ENCODE results near the gene PRC1. TPM values are rescaled to one million over a fixed set of nuclear protein-coding genes. Genes with fewer than 3 reads are reported as not detected.
"Not testable (repeated sequence)": the region's sequence is repeated elsewhere in the genome, so short reads cannot be mapped to it uniquely, and the experiment has no call there.

The PRC1 gene
- total RNA-seq, 4 donors from 2014 or later: 11.9 to 86.6 (median 22.8) TPM

DNA sequence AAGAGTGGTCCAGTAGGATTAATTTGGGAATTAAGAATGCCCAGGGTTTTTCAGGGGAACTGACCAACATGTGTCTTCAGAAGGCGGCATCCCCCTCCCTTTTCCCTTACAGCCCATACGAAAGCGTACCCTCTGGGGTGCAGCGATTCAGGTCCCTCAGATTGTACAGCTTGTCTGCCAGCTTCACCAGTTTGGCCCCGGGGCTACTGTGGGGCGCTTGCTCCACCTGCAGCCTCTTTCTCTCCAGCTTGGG is 62.8 kb downstream of the PRC1 start:
- Histone ChIP-seq H3K4me1 (peaks cover 3 to 37% (median 15%) of the 10 kb centered on the region in 4 donors), H3K27me3 (no peaks in the 10 kb centered on the region), H3K36me3 (no peaks in the 10 kb centered on the region), H3K9me3 (no peaks in the 10 kb centered on the region), H3K4me3 (peak overlapping the region; percentile 60 to 86 (median 76)), H3K27ac (peak overlapping the region; percentile 94 to 97 (median 96))
- TF ChIP-seq, protein P1, sequence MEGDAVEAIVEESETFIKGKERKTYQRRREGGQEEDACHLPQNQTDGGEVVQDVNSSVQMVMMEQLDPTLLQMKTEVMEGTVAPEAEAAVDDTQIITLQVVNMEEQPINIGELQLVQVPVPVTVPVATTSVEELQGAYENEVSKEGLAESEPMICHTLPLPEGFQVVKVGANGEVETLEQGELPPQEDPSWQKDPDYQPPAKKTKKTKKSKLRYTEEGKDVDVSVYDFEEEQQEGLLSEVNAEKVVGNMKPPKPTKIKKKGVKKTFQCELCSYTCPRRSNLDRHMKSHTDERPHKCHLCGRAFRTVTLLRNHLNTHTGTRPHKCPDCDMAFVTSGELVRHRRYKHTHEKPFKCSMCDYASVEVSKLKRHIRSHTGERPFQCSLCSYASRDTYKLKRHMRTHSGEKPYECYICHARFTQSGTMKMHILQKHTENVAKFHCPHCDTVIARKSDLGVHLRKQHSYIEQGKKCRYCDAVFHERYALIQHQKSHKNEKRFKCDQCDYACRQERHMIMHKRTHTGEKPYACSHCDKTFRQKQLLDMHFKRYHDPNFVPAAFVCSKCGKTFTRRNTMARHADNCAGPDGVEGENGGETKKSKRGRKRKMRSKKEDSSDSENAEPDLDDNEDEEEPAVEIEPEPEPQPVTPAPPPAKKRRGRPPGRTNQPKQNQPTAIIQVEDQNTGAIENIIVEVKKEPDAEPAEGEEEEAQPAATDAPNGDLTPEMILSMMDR (IDR thresholded peaks at IDR 0.05): no peak
- no peak for TF ChIP-seq POLR2A (IDR thresholded peaks at IDR 0.05)
- DNase-seq: no peak

- H3K27me3 ChIP-seq: no peaks in the 10 kb centered on the region
- no peaks in the 10 kb centered on the region for H3K36me3 ChIP-seq
- no peaks in the 10 kb centered on the region for H3K9me3 ChIP-seq
- no peak for DNase-seq
- H3K4me1 ChIP-seq: peaks cover 3 to 32% (median 12%) of the 10 kb centered on the region in 4 donors
- peak overlapping the region in 3 of 4 donors; percentile 59 to 86 (median 60) for H3K4me3 ChIP-seq
- peak overlapping the region; percentile 94 to 97 (median 96) for H3K27ac ChIP-seq
- no peak for TF ChIP-seq POLR2A (IDR thresholded peaks at IDR 0.05)
- TF ChIP-seq, protein P1 (IDR thresholded peaks at IDR 0.05): no peak
These were observed 63.3 kb downstream of the PRC1 start for GRCh38 chr15:90930861-90931574.

- TF ChIP-seq, protein P1 (IDR thresholded peaks at IDR 0.05): no peak
- no peak for TF ChIP-seq POLR2A (IDR thresholded peaks at IDR 0.05)
- no peaks in the 10 kb centered on the region for H3K36me3 ChIP-seq
- H3K4me3 ChIP-seq: peak overlapping the region; percentile 56 to 65 (median 60)
- no peaks in the 10 kb centered on the region for H3K27me3 ChIP-seq
- peaks cover 3 to 22% (median 9%) of the 10 kb centered on the region in 4 donors for H3K4me1 ChIP-seq
- H3K27ac ChIP-seq: peak overlapping the region; percentile 94 to 97 (median 96)
- no peaks in the 10 kb centered on the region for H3K9me3 ChIP-seq
- DNase-seq: peak in 1 of 3 donors; percentile 26
These were observed 64.9 kb downstream of the PRC1 start for GRCh38 chr15:90929246-90930019.

GRCh38 chr15:90928106-90928505 is 66.2 kb downstream of the PRC1 start:
- not testable (repeated sequence) for H3K27ac ChIP-seq, H3K9me3 ChIP-seq, DNase-seq, H3K4me3 ChIP-seq, H3K27me3 ChIP-seq, H3K36me3 ChIP-seq
- H3K4me1 ChIP-seq: peaks cover 3 to 15% (median 9%) of the 10 kb centered on the region in 4 donors

- H3K36me3 ChIP-seq, H3K27ac ChIP-seq, H3K4me3 ChIP-seq, DNase-seq, H3K27me3 ChIP-seq, H3K9me3 ChIP-seq: not testable (repeated sequence)
- H3K4me1 ChIP-seq: peaks cover 3 to 14% (median 9%) of the 10 kb centered on the region in 4 donors
These were observed 67.6 kb downstream of the PRC1 start for GRCh38 chr15:90926766-90927165.

- Histone ChIP-seq H3K27me3 (no peaks in the 10 kb centered on the region), H3K4me1 (no peaks in the 10 kb centered on the region), H3K4me3 (no peak overlapping the region), H3K9me3 (no peaks in the 10 kb centered on the region), H3K36me3 (peaks cover 0 to 28% (median 0%) of the 10 kb centered on the region in 3 donors), H3K27ac (no peak overlapping the region)
- DNase-seq: no peak
- no peak for TF ChIP-seq POLR2A (IDR thresholded peaks at IDR 0.05)
- TF ChIP-seq, protein P1 (IDR thresholded peaks at IDR 0.05): no peak
These were observed 70.0 kb downstream of the PRC1 start for GRCh38 chr15:90924375-90924774.

GRCh38 chr15:90922712-90923322 is 71.5 kb downstream of the PRC1 start:
- not testable (repeated sequence) for H3K4me1 ChIP-seq, H3K27ac ChIP-seq, H3K9me3 ChIP-seq, H3K4me3 ChIP-seq, H3K27me3 ChIP-seq, DNase-seq
- H3K36me3 ChIP-seq: peaks cover 0 to 43% (median 0%) of the 10 kb centered on the region in 3 donors

Data from Peyer's patch (tissue), 4 donors.